Trophoblast cell (in vitro differentiated cells and primary cell): ENCODE measurements around the gene ADAMTSL1.

ENCODE experiments used
- DNase-seq, 2 donors: peaks; one replicate each; pipeline ENCODE4 v3.0.0-alpha.2; 2016
- H2AFZ ChIP-seq: 2 replicates; pipeline ENCODE4 v1.6.1; 2013; ENCODE audit warnings: low read length, moderate library complexity, mild to moderate bottlenecking; ENCODE audit not compliant: insufficient read depth, poor library complexity
- H2AK5ac ChIP-seq: 2 replicates; pipeline ENCODE4 v1.6.1; 2013; ENCODE audit warnings: mild to moderate bottlenecking, low read length
- H2BK120ac ChIP-seq: 2 replicates; pipeline ENCODE4 v1.6.1; 2013; ENCODE audit warnings: low read length, mild to moderate bottlenecking, moderate library complexity; ENCODE audit not compliant: insufficient read depth, poor library complexity
- H2BK12ac ChIP-seq: 2 replicates; pipeline ENCODE4 v1.6.1; 2013; ENCODE audit warnings: mild to moderate bottlenecking, low read length, moderate library complexity
- H2BK5ac ChIP-seq: 2 replicates; pipeline ENCODE4 v1.6.1; 2013; ENCODE audit warnings: low read length, low read depth, moderate library complexity, mild to moderate bottlenecking; ENCODE audit not compliant: poor library complexity
- H3K14ac ChIP-seq: 2 replicates; pipeline ENCODE4 v1.6.1; 2013; ENCODE audit warnings: mild to moderate bottlenecking, low read length
- H3K18ac ChIP-seq: 2 replicates; pipeline ENCODE4 v1.6.1; 2013; ENCODE audit warnings: mild to moderate bottlenecking, low read length
- H3K23ac ChIP-seq: 2 replicates; pipeline ENCODE4 v1.6.1; 2013; ENCODE audit warnings: low read length
- H3K27ac ChIP-seq: 2 replicates; pipeline ENCODE4 v1.5.1; 2013; ENCODE audit warnings: low read depth, mild to moderate bottlenecking, inconsistent platforms, low read length, moderate library complexity
- H3K27me3 ChIP-seq: 2 replicates; pipeline ENCODE4 v1.6.1; 2013; ENCODE audit warnings: inconsistent platforms, mild to moderate bottlenecking, low read length, moderate library complexity; ENCODE audit not compliant: insufficient read depth
- H3K36me3 ChIP-seq, 2 experiments: 1 replicate in 1 of 2; 2 replicates in 1 of 2; pipeline ENCODE4 v1.6.1; 2013; ENCODE audit warnings: low read length in 2 of 2, mild to moderate bottlenecking in 2 of 2, moderate library complexity in 1 of 2; ENCODE audit not compliant: insufficient read depth in 2 of 2, control insufficient read depth in 1 of 2
- H3K4ac ChIP-seq: 2 replicates; pipeline ENCODE4 v1.6.1; 2013; ENCODE audit warnings: low read depth, mild to moderate bottlenecking, low read length, moderate library complexity
- H3K4me1 ChIP-seq, 2 experiments: 1 replicate in 1 of 2; 2 replicates in 1 of 2; pipeline ENCODE4 v1.6.1; 2013; ENCODE audit warnings: low read length in 2 of 2, mild to moderate bottlenecking in 2 of 2, moderate library complexity in 1 of 2; ENCODE audit not compliant: insufficient read depth in 2 of 2, control insufficient read depth in 1 of 2
- H3K4me2 ChIP-seq: 2 replicates; pipeline ENCODE4 v1.6.1; 2013; ENCODE audit warnings: inconsistent platforms, mild to moderate bottlenecking, low read length, moderate library complexity
- H3K4me3 ChIP-seq: 2 replicates; pipeline ENCODE4 v1.5.1; 2013; ENCODE audit warnings: mild to moderate bottlenecking, low read depth, low read length, inconsistent platforms
- H3K79me1 ChIP-seq: one replicate; pipeline ENCODE4 v1.6.1; 2013; ENCODE audit warnings: low read length
- H3K79me2 ChIP-seq: 2 replicates; pipeline ENCODE4 v1.6.1; 2013; ENCODE audit warnings: low read length, mild to moderate bottlenecking; ENCODE audit not compliant: control insufficient read depth, insufficient read depth, poor library complexity
- H3K9ac ChIP-seq: 2 replicates; pipeline ENCODE4 v1.6.1; 2013; ENCODE audit warnings: mild to moderate bottlenecking, low read length
- H3K9me3 ChIP-seq: 2 replicates; pipeline ENCODE4 v1.6.1; 2013; ENCODE audit warnings: low read depth, mild to moderate bottlenecking, control low read depth, inconsistent platforms, low read length; ENCODE audit not compliant: insufficient read depth
- H4K12ac ChIP-seq: 2 replicates; pipeline ENCODE4 v1.6.1; 2013; ENCODE audit warnings: low read depth, mild to moderate bottlenecking, low read length, moderate library complexity
- H4K8ac ChIP-seq: 2 replicates; pipeline ENCODE4 v1.6.1; 2013; ENCODE audit warnings: low read depth, mild to moderate bottlenecking, low read length, moderate library complexity
- H4K91ac ChIP-seq: one replicate; pipeline ENCODE4 v1.6.1; 2013; ENCODE audit warnings: low read depth, mild to moderate bottlenecking, low read length, moderate library complexity
- WGBS: extraction: QIAGEN DNeasy Blood & Tissue Kit; methylation state at CpG from one replicate; pipeline ENCODE4 v1.1.7; 2013; ENCODE audit warnings: missing lambda C conversion rate; ENCODE audit not compliant: insufficient read length, insufficient coverage; ENCODE audit errors: extremely low coverage; 5-methylcytosine and 5-hydroxymethylcytosine counted together

ADAMTSL1 gene

GRCh38 chr9:18516965-18517364 is 43.0 kb downstream of the ADAMTSL1 start:
- no peak overlapping the region for H2AFZ ChIP-seq
- H4K8ac ChIP-seq: no peak overlapping the region
- H3K4me1 ChIP-seq: no peaks in the 10 kb centered on the region
- no peak overlapping the region for H3K4ac ChIP-seq
- no peak overlapping the region for H2AK5ac ChIP-seq
- H3K36me3 ChIP-seq: no peaks in the 10 kb centered on the region
- H3K4me2 ChIP-seq: no peak overlapping the region
- H4K91ac ChIP-seq: no peak overlapping the region
- H3K14ac ChIP-seq: no peak overlapping the region
- H3K79me2 ChIP-seq: no peaks in the 10 kb centered on the region
- H3K9ac ChIP-seq: no peak overlapping the region
- no peaks in the 10 kb centered on the region for H3K79me1 ChIP-seq
- no peak for DNase-seq
- no peak overlapping the region for H2BK5ac ChIP-seq
- no peaks in the 10 kb centered on the region for H3K9me3 ChIP-seq
- no peak overlapping the region for H2BK12ac ChIP-seq
- no peaks in the 10 kb centered on the region for H3K27me3 ChIP-seq
- no peak overlapping the region for H2BK120ac ChIP-seq
- no peak overlapping the region for H3K27ac ChIP-seq
- no peak overlapping the region for H3K23ac ChIP-seq
- no peak overlapping the region for H3K18ac ChIP-seq
- no CpG with 5 or more reads among the region's 2 CpGs for WGBS
- H3K4me3 ChIP-seq: no peak overlapping the region
- H4K12ac ChIP-seq: no peak overlapping the region

GRCh38 chr9:18520416-18521047 is 46.6 kb downstream of the ADAMTSL1 start:
- Histone ChIP-seq H3K79me2 (no peaks in the 10 kb centered on the region), H3K14ac (no peak overlapping the region), H2BK12ac (no peak overlapping the region), H4K91ac (no peak overlapping the region), H3K36me3 (no peaks in the 10 kb centered on the region), H4K12ac (no peak overlapping the region), H3K23ac (no peak overlapping the region), H3K27ac (no peak overlapping the region), H3K4me3 (no peak overlapping the region), H4K8ac (no peak overlapping the region), H3K4me1 (no peaks in the 10 kb centered on the region), H3K4me2 (no peak overlapping the region), H2AFZ (no peak overlapping the region), H3K9me3 (no peaks in the 10 kb centered on the region), H2BK5ac (no peak overlapping the region), H3K4ac (no peak overlapping the region), H3K18ac (no peak overlapping the region), H2BK120ac (no peak overlapping the region), H2AK5ac (no peak overlapping the region), H3K79me1 (no peaks in the 10 kb centered on the region), H3K9ac (no peak overlapping the region), H3K27me3 (no peaks in the 10 kb centered on the region)
- WGBS: no CpG with 5 or more reads among the region's 3 CpGs
- DNase-seq: no peak

GRCh38 chr9:18526685-18527084 is 52.7 kb downstream of the ADAMTSL1 start:
- Histone ChIP-seq H3K4me1 (no peaks in the 10 kb centered on the region), H3K23ac (no peak overlapping the region), H4K91ac (no peak overlapping the region), H3K14ac (no peak overlapping the region), H4K12ac (no peak overlapping the region), H2BK5ac (no peak overlapping the region), H3K27me3 (no peaks in the 10 kb centered on the region), H3K4me2 (no peak overlapping the region), H2BK120ac (no peak overlapping the region), H3K18ac (no peak overlapping the region), H3K4ac (no peak overlapping the region), H2AK5ac (no peak overlapping the region), H3K79me1 (no peaks in the 10 kb centered on the region), H3K9me3 (no peaks in the 10 kb centered on the region), H3K27ac (no peak overlapping the region), H3K79me2 (no peaks in the 10 kb centered on the region), H4K8ac (no peak overlapping the region), H2AFZ (no peak overlapping the region), H3K36me3 (no peaks in the 10 kb centered on the region), H3K9ac (no peak overlapping the region), H3K4me3 (no peak overlapping the region), H2BK12ac (no peak overlapping the region)
- WGBS: no CpG with 5 or more reads among the region's 3 CpGs
- DNase-seq: no peak

- no peak for DNase-seq
- H2BK5ac ChIP-seq: no peak overlapping the region
- H3K4me3 ChIP-seq: no peak overlapping the region
- H3K79me2 ChIP-seq: no peaks in the 10 kb centered on the region
- H3K4me2 ChIP-seq: no peak overlapping the region
- no peak overlapping the region for H2AK5ac ChIP-seq
- no peak overlapping the region for H2BK12ac ChIP-seq
- H3K79me1 ChIP-seq: no peaks in the 10 kb centered on the region
- no peaks in the 10 kb centered on the region for H3K36me3 ChIP-seq
- H3K27me3 ChIP-seq: no peaks in the 10 kb centered on the region
- H2BK120ac ChIP-seq: no peak overlapping the region
- H3K23ac ChIP-seq: no peak overlapping the region
- no peak overlapping the region for H3K18ac ChIP-seq
- H3K4me1 ChIP-seq: no peaks in the 10 kb centered on the region
- no peak overlapping the region for H4K8ac ChIP-seq
- no peak overlapping the region for H4K91ac ChIP-seq
- H3K9me3 ChIP-seq: peaks cover 3% of the 10 kb centered on the region
- no peak overlapping the region for H3K14ac ChIP-seq
- no peak overlapping the region for H4K12ac ChIP-seq
- H3K27ac ChIP-seq: no peak overlapping the region
- H2AFZ ChIP-seq: no peak overlapping the region
- WGBS: no CpG with 5 or more reads among the region's 7 CpGs
- H3K4ac ChIP-seq: no peak overlapping the region
- no peak overlapping the region for H3K9ac ChIP-seq
Measured at GRCh38 chr9:18531136-18532065, 57.4 kb downstream of the ADAMTSL1 start.
